Right lobe of liver (tissue), 4 donors: Measurements from ENCODE around the gene PODXL2.

ENCODE experiments used
- POLR2A ChIP-seq: fragments of 450-650 bp; IDR thresholded peaks from one replicate; pipeline ENCODE4 v1.6.1; 2017; ENCODE audit warnings: antibody characterized with exemption, mild to moderate bottlenecking
- TF ChIP-seq, protein P1 (sequence below), 4 donors: fragments of 200-600 bp in 3 of 4; fragments of 450-650 bp in 1 of 4; IDR thresholded peaks; one replicate each; pipeline versions ENCODE4 v1.5.1 to v1.8.0; 2016 to 2022; ENCODE audit warnings: antibody characterized with exemption in 4 of 4, mild to moderate bottlenecking in 2 of 4
- donor health status: DM: no; HTN: no; CAD: no.
- donor health status: DM: no; HTN: no; CAD: no.
- donor health status: DM: no; HTN: yes; CAD: no.

DNA sequence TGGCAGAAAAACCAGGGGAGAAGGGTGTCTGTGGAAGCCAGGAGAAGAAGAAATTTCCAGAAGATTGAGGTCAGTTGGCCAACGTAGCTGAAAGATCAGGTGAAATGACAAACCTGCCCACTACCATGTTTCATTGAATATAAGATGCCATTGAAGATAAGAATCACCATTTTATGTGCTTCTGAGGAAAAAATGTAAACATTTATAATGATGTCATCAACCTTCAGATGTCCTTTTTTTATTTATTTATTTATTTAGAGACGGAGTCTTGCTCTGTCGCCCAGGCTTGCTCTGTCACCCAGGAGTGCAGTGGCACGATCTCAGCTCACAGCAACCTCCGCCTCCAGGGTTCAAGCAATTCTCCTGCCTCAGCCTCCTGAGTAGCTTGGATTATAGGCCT, 4.9 kb upstream of the PODXL2 start:
- TF ChIP-seq, protein P1, sequence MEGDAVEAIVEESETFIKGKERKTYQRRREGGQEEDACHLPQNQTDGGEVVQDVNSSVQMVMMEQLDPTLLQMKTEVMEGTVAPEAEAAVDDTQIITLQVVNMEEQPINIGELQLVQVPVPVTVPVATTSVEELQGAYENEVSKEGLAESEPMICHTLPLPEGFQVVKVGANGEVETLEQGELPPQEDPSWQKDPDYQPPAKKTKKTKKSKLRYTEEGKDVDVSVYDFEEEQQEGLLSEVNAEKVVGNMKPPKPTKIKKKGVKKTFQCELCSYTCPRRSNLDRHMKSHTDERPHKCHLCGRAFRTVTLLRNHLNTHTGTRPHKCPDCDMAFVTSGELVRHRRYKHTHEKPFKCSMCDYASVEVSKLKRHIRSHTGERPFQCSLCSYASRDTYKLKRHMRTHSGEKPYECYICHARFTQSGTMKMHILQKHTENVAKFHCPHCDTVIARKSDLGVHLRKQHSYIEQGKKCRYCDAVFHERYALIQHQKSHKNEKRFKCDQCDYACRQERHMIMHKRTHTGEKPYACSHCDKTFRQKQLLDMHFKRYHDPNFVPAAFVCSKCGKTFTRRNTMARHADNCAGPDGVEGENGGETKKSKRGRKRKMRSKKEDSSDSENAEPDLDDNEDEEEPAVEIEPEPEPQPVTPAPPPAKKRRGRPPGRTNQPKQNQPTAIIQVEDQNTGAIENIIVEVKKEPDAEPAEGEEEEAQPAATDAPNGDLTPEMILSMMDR (IDR thresholded peaks at IDR 0.05) = no peak
- TF ChIP-seq POLR2A = no peak
